Panc1 (cell line): ENCODE results near the gene HIF1A. TPM values are rescaled to one million over a fixed set of nuclear protein-coding genes. Genes with fewer than 3 reads are reported as not detected.
"Not testable (repeated sequence)": the region's sequence is repeated elsewhere in the genome, so short reads cannot be mapped to it uniquely, and the experiment has no call there.

ENCODE experiments used
- ATAC-seq: fragments of 200-7000 bp; cut with Tn5 transposase; 2 replicates; pipeline ENCODE4 v1.9.1; 2020; ENCODE audit warnings: mild to moderate bottlenecking, moderate library complexity
- BruUV-seq: library from RNA; stranded (reverse); fragments of 400-500 nt; replicated peaks from 2 replicates; lab custom pipeline; 2021; lab: Mats Ljungman, UMichigan
- CTCF ChIA-PET: fragments of 300-600 bp; sonication (Branson Sonifier 250); formaldehyde crosslinking; loops from one replicate; lab custom pipeline; 2022; ENCODE audit warnings: antibody characterized with exemption; lab: Charles Lee
- POLR2A ChIA-PET: fragments of 300-600 bp; sonication (Branson Sonifier 250); formaldehyde crosslinking; loops from one replicate; lab custom pipeline; 2022; ENCODE audit warnings: antibody characterized with exemption; lab: Charles Lee
- DNase-seq: peaks from one replicate; pipeline ENCODE4 v3.0.0-alpha.2; 2010; ENCODE audit warnings: low read depth, low spot score
- H3K27ac ChIP-seq: 2 replicates; pipeline ENCODE4 v1.5.1; 2011; ENCODE audit warnings: mild to moderate bottlenecking, low read length, inconsistent platforms
- H3K27me3 ChIP-seq: fragments of 200-500 bp; sonication (Bioruptor generic); 2 replicates; pipeline ENCODE4 v1.6.0; 2014; ENCODE audit warnings: low read length, inconsistent platforms; ENCODE audit not compliant: control insufficient read depth, insufficient read depth
- H3K36me3 ChIP-seq: fragments of 200-500 bp; sonication (Bioruptor generic); 2 replicates; pipeline ENCODE4 v1.5.1; 2014; ENCODE audit warnings: inconsistent platforms, mild to moderate bottlenecking, low read length, moderate library complexity; ENCODE audit not compliant: control insufficient read depth, insufficient read depth
- H3K4me1 ChIP-seq: 2 replicates; pipeline ENCODE4 v1.5.1; 2011; ENCODE audit warnings: inconsistent platforms, mild to moderate bottlenecking, low read length, moderate library complexity; ENCODE audit not compliant: control insufficient read depth, insufficient read depth
- H3K4me3 ChIP-seq, 2 experiments: 2 replicates each; pipeline ENCODE4 v1.5.1; 2011 to 2012; ENCODE audit warnings: low read depth in 2 of 2, low read length in 2 of 2, mild to moderate bottlenecking in 2 of 2, inconsistent platforms in 1 of 2, moderate library complexity in 1 of 2
- H3K9me3 ChIP-seq: fragments of 200-500 bp; sonication (Bioruptor generic); 2 replicates; pipeline ENCODE4 v1.5.1; 2014; ENCODE audit warnings: low read depth, mild to moderate bottlenecking, inconsistent platforms, low read length, moderate library complexity; ENCODE audit not compliant: control insufficient read depth, insufficient read depth
- CTCF ChIP-seq: fragments of 450-650 bp; IDR thresholded peaks from 2 replicates; pipeline ENCODE4 v1.5.1; 2017; ENCODE audit warnings: mild to moderate bottlenecking
- POLR2AphosphoS5 ChIP-seq: IDR thresholded peaks from 2 replicates; pipeline ENCODE4 v1.6.1; 2012; ENCODE audit warnings: mild to moderate bottlenecking, low read depth, low read length, moderate library complexity
- REST ChIP-seq, 2 experiments: IDR thresholded peaks; 2 replicates each; pipeline ENCODE4 v1.6.1; 2011 to 2012; ENCODE audit warnings: low read depth in 2 of 2, control low read depth in 1 of 2, low read length in 1 of 2, mild to moderate bottlenecking in 1 of 2, moderate library complexity in 1 of 2; ENCODE audit not compliant: insufficient read depth in 1 of 2
- SIN3A ChIP-seq: IDR thresholded peaks from 2 replicates; pipeline ENCODE4 v1.6.1; 2012; ENCODE audit warnings: low read depth, mild to moderate bottlenecking, low read length, moderate library complexity, borderline replicate concordance; ENCODE audit not compliant: insufficient read depth
- TCF7L2 ChIP-seq: IDR thresholded peaks from 2 replicates; pipeline ENCODE4 v1.6.1; 2011; ENCODE audit warnings: mild to moderate bottlenecking, low read depth, low read length, inconsistent platforms
- in situ Hi-C: cut with HindIII; loops from 2 replicates; pipeline ENCODE4 v1.10.0; 2016; ENCODE audit warnings: low sequenced_read_pairs, low pct_unique_long_range_greater_than_20kb
- intact Hi-C: fragments of 100-400 bp; cut with micrococcal nuclease; formaldehyde crosslinking; loops from one replicate; pipeline ENCODE4 v1.10.0; 2022; ENCODE audit not compliant: unreplicated experiment
- total RNA-seq: library from RNA; stranded (reverse); gene quantifications from one replicate; pipeline ENCODE4 v1.2.1, GENCODE V29; 2021; ENCODE audit not compliant: unreplicated experiment

The HIF1A gene
- total RNA-seq, 1 experiment from 2014 or later = 83.4 TPM

GRCh38 chr14:61754627-61755381 lies 59.5 kb downstream of the HIF1A start:
- in situ Hi-C loops = no loop called here
- intact Hi-C loops = no loop called here
- Histone ChIP-seq H3K27me3 (no peaks in the 10 kb centered on the region), H3K4me1 (peaks cover 4% of the 10 kb centered on the region), H3K9me3 (no peaks in the 10 kb centered on the region), H3K36me3 (no peaks in the 10 kb centered on the region), H3K27ac (no peak overlapping the region), H3K4me3 (no peak overlapping the region)
- DNase-seq (no peak), ATAC-seq (no peak)
- no TSS peak for BruUV-seq
- ChIA-PET POLR2A (no interaction called here), CTCF (no interaction called here)
- no peak for TF ChIP-seq POLR2AphosphoS5
- TF ChIP-seq SIN3A = no peak
- no peak for TF ChIP-seq CTCF
- TF ChIP-seq REST (IDR thresholded peaks at IDR 0.05; ENCODE audit: insufficient read depth in 1 of 2, low read depth in 2 of 2, low read length in 1 of 2) = no peak
- no peak for TF ChIP-seq TCF7L2

- DNase-seq, H3K27ac ChIP-seq, H3K36me3 ChIP-seq, ATAC-seq, H3K4me1 ChIP-seq, POLR2A ChIA-PET, H3K4me3 ChIP-seq, intact Hi-C loops, CTCF ChIA-PET, H3K9me3 ChIP-seq, in situ Hi-C loops, BruUV-seq, H3K27me3 ChIP-seq: not testable (repeated sequence)
Observed at GRCh38 chr14:61755382-61755742, 60.0 kb downstream of the HIF1A start.

- Histone ChIP-seq H3K9me3 (no peaks in the 10 kb centered on the region), H3K27ac (no peak overlapping the region), H3K4me3 (no peak overlapping the region), H3K27me3 (no peaks in the 10 kb centered on the region), H3K4me1 (no peaks in the 10 kb centered on the region), H3K36me3 (no peaks in the 10 kb centered on the region)
- intact Hi-C loops (no loop called here), in situ Hi-C loops (no loop called here)
- ChIA-PET CTCF (no interaction called here), POLR2A (no interaction called here)
- ATAC-seq (no peak), DNase-seq (no peak)
- no TSS peak for BruUV-seq
- TF ChIP-seq REST (IDR thresholded peaks at IDR 0.05; ENCODE audit: insufficient read depth in 1 of 2, low read depth in 2 of 2, low read length in 1 of 2) = no peak
- no peak for TF ChIP-seq SIN3A
- no peak for TF ChIP-seq TCF7L2
- no peak for TF ChIP-seq POLR2AphosphoS5
- TF ChIP-seq CTCF = no peak
Observed at GRCh38 chr14:61756135-61756534, 60.8 kb downstream of the HIF1A start.
